ENCODE results near the gene CADM1.

DNA sequence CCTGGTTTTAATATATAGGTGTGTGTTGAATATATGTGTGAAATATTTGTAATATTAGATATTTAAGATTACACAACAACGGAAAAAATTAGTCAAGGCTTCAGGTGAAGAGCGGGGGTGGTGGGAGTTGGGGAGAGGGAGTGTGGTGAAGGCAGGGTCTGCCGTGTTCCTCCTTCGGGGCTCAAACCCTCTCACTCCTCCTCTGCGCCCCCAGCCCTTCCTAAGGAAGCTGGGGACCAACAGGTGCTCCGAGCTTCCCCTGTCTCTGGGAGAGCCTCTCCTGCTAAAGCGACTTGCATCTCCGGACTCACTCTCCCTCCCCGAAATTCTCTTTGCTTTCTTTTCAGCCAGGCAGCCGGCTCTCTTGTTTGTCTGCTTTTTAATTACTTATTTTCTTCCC lies 960 bp upstream of the CADM1 start:
- TF ChIP-seq, protein P1, sequence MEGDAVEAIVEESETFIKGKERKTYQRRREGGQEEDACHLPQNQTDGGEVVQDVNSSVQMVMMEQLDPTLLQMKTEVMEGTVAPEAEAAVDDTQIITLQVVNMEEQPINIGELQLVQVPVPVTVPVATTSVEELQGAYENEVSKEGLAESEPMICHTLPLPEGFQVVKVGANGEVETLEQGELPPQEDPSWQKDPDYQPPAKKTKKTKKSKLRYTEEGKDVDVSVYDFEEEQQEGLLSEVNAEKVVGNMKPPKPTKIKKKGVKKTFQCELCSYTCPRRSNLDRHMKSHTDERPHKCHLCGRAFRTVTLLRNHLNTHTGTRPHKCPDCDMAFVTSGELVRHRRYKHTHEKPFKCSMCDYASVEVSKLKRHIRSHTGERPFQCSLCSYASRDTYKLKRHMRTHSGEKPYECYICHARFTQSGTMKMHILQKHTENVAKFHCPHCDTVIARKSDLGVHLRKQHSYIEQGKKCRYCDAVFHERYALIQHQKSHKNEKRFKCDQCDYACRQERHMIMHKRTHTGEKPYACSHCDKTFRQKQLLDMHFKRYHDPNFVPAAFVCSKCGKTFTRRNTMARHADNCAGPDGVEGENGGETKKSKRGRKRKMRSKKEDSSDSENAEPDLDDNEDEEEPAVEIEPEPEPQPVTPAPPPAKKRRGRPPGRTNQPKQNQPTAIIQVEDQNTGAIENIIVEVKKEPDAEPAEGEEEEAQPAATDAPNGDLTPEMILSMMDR (IDR thresholded peaks at IDR 0.05): no peak
- TF ChIP-seq POLR2A (IDR thresholded peaks at IDR 0.05) (no peak), EP300 (IDR thresholded peaks at IDR 0.05) (no peak)
